Loucy (cell line): ENCODE results near the gene ST6GAL1.

Experiments
- EZH2phosphoT487 ChIP-seq: fragments of 200-600 bp; IDR thresholded peaks from 2 replicates; pipeline ENCODE4 v1.6.1; 2018; ENCODE audit warnings: antibody characterized with exemption, mild to moderate bottlenecking, moderate library complexity, borderline replicate concordance
- TF ChIP-seq, protein P1 (sequence below): fragments of 200-600 bp; sonication (generic); conservative IDR thresholded peaks from 2 replicates; pipeline ENCODE4 v1.5.1; 2014; ENCODE audit warnings: mild to moderate bottlenecking, antibody characterized with exemption, low read length

DNA sequence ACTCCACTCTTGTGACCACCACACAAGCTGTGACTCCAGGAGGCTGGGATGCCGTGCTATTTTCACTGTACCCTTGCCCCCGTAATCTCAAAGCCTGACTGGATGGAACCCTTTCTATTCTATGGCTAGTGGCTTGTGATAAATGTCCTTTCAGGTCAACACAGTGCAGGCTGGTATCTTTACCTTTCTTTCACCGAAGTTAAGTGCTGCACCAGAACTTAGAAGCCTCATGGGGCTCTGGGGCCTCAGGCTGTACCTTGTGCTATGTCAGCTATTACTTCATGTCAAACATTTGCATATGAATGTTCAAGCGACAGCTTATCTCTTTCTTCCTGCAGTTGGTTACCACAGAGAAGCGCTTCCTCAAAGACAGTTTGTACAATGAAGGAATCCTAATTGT is 142.2 kb downstream of the ST6GAL1 start:
- TF ChIP-seq, protein P1, sequence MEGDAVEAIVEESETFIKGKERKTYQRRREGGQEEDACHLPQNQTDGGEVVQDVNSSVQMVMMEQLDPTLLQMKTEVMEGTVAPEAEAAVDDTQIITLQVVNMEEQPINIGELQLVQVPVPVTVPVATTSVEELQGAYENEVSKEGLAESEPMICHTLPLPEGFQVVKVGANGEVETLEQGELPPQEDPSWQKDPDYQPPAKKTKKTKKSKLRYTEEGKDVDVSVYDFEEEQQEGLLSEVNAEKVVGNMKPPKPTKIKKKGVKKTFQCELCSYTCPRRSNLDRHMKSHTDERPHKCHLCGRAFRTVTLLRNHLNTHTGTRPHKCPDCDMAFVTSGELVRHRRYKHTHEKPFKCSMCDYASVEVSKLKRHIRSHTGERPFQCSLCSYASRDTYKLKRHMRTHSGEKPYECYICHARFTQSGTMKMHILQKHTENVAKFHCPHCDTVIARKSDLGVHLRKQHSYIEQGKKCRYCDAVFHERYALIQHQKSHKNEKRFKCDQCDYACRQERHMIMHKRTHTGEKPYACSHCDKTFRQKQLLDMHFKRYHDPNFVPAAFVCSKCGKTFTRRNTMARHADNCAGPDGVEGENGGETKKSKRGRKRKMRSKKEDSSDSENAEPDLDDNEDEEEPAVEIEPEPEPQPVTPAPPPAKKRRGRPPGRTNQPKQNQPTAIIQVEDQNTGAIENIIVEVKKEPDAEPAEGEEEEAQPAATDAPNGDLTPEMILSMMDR, result no peak
- TF ChIP-seq EZH2phosphoT487, result no peak
